GM18858 (cell line): ENCODE data around the gene WNT10A.

ENCODE experiments used
- ATAC-seq: cut with Tn5 transposase; IDR thresholded peaks from one replicate; pipeline ENCODE4 v1.9.1; 2021; ENCODE audit not compliant: unreplicated experiment

Gene WNT10A

DNA sequence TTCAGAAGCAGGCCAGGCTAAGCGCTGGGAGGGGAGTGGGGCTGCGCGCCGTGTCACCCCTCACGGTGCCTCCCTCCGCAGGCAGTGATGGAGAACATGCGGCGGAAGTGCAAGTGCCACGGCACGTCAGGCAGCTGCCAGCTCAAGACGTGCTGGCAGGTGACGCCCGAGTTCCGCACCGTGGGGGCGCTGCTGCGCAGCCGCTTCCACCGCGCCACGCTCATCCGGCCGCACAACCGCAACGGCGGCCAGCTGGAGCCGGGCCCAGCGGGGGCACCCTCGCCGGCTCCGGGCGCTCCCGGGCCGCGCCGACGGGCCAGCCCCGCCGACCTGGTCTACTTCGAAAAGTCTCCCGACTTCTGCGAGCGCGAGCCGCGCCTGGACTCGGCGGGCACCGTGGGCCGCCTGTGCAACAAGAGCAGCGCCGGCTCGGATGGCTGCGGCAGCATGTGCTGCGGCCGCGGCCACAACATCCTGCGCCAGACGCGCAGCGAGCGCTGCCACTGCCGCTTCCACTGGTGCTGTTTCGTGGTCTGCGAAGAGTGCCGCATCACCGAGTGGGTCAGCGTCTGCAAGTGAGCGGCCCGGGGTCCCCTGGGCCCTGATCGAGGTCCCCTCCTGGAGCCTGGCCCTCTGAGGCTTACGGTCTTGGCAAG lies 12.2 kb downstream of the WNT10A start:
- ATAC-seq: peak; percentile 37

DNA sequence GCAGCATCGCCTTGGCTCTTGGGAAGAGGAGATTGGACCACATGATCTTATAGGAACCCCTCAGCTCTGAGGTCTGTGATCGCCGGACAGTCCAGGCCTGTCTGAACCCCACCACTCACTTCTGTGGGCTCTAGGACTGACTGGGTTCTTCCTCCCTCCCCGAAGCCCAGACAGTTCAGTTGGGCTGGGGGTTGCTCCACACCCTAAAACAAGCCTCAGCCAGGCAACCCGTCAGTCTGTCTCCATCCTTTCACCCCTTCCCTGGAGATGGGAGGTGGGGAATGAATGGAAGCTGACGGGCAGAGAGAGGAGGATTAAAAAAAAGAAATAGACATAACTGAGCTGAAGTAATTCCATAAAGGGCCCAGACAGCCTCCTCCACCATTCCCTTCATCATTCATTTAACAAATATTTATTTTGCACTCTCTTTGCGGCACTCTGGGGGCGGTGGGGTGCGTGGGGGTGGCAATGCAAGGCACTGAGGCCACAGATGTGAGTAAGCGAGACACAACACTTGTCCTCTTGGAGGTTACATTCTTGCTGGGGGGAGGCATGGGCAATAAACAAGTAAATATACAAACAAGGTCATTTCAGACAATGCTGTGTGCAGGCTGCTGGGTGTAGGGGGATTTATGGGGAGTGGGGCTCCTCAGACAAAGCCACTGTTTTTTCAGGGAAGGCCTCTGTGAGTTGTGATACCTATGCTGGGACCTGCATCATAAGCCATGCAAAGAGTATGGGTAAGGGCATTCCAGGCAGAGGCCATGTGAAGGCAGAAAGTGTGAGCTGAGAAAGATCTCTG lies 12.9 kb downstream of the WNT10A start:
- ATAC-seq: no peak

DNA sequence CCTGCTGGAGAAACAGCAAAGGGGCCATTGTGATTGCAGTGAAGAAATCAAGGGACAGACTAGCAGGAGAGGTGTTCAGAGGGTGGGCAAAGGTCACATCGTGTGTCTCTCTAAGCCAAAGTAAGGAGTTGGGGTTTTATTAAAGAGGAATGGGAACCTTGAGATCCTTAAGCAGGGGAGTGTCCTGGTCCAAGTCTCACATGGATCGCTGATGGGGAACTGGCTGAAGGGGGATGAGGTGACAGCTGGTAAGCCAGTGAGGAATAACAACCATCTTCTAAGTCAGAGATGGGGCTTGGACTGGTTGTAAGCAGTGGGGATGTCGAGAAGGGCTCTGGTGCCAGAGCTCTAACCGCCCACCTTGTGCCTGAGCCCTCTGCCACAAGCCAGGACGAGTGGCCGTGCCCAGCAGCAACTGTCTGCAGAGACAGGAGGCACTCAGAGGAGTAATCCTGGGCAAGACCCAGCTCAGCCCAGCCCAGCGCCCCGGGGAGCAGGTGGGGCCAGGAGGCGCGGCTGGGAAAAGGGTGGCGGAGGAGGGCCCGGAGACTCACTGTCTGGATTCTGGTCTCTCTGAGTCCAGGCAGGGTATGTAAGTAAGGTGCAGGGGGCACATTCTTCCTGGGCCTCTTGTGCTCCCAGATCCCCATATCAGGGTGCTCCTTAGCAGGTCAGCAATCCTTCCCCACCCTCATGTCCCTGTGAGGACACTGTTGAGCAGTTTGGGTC lies 13.7 kb downstream of the WNT10A start:
- no peak for ATAC-seq

DNA sequence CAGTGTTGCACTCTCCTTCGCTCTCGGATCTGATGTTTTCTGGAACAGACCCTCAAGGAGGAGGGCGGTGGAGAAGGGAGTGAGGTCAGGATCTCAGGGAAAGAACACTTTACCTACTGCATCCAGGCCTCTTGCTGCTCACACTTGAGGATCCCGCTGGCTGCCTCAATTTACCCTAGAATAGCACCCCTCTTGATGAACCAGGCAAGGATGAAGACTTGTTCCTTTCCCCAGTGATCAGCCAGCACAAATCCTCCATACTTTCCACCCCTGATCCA lies 14.2 kb downstream of the WNT10A start:
- no peak for ATAC-seq

DNA sequence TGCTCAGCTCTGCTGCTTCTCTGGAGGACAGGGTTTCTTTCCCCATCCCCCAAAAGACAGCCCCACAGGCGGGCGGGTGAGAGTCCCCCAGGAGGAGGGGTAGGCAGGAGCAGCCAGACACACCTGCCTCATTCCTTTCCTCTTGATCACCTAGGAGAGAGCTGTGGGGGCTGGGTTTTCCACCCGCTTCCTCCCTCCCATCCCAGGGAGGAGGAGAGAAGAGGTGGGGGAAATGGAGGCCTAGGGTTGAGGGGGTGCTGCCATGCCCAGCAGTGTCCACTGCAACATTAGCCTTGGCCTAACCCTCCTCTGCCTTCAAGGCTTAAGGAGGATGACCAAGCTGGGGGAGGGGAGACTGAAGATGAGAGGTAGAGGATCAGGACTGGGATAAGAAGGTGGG lies 14.7 kb downstream of the WNT10A start:
- no peak for ATAC-seq

DNA sequence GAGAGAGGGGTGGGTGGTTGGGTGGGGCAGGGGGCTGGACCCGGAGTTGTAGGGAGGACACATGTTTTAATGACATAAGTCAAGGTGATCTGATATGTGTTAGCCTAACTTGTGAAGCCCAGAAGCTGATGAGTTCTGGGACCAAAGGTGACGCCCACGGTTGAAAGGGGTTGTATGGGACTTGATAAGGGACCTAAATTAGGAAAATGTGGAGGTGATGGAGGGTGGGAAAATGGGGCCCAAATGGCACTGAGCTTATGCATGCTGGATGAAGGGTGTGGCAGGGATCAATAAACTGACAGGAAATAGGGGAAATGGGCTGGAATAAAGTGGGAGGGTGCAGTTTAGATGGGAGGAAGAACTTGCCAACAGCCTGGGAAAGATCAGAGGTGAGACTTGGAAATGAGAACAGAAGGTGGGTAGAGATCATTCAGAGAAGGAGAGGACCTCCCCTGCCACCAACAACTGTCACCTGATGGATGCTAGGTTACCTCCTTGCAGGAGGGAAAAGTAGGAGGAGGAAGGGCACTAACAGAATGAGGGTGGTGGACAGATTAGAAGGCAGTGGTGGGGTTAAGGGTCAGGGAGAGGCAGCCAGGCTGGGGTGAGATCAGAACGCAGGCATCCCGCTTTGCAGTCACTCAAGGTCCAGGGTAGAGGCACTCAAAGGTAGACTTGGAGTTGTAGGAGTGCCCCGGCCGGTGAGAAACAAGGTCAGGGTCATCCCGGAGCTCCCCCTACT lies 15.3 kb downstream of the WNT10A start:
- ATAC-seq: no peak

DNA sequence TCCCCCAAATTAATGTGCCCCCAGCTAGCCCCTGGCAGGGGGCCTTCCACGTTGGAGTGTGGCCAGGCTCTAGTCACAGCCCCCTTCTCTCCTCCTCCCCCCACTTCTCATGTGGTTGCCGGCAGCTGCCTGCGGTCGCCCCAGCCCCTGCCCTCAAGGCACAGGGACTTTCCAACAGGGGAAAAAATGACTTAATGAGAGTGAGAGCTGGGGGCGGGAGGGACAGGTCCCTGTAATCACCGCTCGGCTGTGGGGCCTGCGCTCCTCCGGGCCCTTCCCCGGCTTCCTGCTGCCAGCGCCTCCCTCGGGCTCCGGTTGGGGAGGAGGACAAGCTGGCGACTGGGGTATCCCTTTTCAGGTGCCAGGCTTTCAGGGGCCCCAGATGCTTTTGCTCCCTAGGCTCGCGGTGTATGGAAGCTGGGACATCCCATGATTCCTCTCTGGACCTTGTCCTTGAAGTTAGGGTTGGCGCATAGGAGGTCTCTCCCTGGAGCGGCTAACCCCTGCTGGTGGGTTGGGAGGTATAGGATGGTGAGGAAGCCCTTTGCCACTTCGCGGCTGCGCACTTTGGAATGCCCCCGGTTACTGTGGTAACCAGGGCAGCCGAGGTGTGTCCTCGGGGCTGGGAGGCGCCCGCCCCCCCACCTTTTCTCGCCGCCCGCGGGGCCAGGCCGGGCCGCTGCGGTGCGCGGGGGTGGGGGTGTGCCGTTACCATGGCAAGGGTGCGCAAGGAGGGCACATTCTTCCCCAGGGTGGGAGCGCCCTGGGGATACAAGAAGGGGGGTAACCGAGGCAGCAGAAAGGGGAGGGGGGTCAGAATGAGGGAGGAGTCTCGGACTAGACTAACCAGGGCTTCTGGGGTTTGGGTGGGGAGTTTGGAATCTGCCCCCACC lies 16.1 kb downstream of the WNT10A start:
- peak; percentile 28 for ATAC-seq

DNA sequence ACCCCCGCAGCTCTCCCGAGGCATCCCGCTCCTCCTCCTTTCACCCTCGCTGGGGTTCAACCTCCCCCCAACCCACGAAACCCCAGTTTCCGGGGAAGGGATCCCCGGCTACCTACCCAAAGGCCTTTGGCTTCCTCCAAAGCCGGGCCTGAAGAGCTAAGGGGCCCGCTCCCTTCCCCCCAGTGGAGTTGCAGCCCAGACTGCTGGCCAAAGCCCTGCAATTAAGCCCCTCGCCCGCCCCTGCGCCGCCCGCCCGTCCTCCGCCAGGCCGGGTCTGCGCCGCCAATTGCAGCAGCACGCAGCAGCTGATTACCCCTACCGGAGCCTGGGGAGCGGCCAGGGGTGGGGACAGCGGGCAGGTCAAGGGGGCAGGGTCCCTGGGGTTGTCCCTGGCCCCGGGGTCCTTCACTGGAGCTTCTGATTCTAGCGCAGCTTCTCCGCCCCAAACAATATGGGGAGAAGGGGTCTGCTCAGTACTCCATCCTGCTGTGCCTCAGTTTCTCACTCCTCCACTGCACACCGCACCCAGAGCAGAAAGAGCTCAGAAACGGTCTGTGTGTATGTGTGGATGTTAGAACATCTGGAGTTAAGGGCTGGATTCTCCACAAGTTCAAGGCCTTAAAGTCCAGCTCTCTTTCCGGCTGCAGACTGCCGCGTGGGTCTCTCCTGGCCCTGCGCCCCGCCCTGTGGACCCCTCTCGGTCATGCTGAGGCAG lies 16.9 kb downstream of the WNT10A start:
- no peak for ATAC-seq

DNA sequence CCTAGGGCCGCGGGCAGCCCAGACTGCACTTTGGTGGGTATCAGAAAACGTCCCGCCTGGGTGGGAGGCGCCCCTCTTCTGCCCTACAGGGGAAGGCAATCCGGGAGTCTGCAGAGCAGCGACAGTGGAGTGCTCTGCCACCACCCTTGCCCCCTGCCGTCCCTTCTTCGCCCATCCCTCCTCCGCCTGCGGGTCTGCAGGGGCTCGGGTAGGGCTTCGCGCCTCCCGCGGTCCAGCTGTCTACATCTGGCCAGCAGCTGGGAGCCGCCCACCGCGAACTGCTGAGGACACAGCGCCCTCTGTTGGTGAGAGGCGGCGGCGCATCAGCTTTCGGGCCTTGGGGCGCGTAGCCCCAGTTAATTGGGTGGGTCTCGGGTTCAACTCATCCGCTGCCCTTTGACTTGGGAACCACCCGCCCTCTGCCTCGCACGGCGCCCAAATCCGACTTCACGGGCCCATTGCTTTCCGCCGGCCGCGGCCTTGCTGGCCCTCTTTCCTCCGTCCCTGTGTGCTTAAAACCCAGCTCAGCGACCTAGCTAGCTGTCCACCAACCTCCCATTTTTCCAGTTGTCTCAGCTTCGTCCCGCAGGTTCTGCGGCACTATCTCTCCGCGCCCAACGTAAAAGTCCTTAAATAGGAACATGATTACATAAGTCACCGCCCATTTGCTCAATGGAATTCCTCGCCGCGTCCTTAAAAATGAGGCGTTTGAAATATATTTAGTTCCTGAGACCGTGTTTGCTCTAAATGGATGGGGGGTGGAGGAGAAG lies 17.6 kb downstream of the WNT10A start:
- ATAC-seq: peak; percentile 38

DNA sequence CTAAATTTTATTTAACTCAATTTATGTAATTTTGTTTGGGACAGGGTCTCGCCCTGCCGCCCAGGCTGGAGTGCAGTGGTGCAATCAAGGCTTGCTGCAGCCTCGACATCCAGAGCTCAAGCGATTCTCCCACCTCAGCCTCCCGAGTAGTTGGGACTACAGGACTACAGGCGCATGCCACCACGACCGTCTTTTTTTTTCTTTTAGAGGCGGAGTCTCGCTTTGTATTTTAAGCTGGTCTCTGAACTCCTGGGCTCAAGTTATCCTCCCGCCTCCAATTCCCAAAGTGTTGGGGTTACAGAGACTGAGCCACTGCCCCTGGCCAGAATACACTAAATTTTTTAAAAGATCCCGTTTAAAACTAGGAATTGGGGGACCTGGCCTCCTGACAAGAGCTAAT lies 18.5 kb downstream of the WNT10A start:
- no peak for ATAC-seq

DNA sequence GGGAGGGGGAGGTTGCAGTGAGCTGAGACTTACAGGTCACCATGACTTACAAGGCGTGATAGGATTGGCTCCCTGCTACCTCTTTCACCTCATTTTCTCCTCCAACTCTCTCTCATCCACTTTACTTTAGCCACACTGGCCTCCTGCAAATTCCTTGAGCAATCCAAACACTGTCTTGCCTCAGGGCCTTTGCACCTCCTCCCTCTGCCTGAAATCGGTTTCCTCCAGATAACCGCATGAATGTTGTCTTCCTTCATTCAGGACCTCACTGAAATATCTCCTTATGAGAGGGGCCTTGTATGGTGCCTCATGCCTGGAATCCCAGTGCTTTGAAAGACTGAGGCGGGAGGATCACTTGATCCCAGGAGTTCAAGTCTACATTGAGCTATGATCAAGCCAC lies 21.8 kb downstream of the WNT10A start:
- no peak for ATAC-seq

DNA sequence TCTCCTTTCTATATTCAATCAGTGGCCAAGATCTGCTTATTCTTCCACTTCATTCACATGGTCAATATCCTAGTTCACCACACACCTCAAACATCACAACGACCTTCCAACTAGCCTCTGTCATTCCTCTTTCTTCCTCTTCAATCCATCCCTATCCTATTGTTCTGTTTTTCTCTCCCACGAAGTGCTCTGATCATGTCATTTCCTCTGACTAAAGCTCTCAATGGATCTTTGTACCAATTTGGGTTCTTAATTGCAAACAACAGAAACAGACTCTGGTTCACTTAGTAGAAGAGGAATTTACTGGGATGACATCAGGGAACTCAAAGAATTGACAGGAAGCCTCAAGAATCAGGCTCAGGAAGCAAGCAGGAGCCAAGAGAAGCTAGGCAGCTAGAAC lies 23.5 kb downstream of the WNT10A start:
- no peak for ATAC-seq

DNA sequence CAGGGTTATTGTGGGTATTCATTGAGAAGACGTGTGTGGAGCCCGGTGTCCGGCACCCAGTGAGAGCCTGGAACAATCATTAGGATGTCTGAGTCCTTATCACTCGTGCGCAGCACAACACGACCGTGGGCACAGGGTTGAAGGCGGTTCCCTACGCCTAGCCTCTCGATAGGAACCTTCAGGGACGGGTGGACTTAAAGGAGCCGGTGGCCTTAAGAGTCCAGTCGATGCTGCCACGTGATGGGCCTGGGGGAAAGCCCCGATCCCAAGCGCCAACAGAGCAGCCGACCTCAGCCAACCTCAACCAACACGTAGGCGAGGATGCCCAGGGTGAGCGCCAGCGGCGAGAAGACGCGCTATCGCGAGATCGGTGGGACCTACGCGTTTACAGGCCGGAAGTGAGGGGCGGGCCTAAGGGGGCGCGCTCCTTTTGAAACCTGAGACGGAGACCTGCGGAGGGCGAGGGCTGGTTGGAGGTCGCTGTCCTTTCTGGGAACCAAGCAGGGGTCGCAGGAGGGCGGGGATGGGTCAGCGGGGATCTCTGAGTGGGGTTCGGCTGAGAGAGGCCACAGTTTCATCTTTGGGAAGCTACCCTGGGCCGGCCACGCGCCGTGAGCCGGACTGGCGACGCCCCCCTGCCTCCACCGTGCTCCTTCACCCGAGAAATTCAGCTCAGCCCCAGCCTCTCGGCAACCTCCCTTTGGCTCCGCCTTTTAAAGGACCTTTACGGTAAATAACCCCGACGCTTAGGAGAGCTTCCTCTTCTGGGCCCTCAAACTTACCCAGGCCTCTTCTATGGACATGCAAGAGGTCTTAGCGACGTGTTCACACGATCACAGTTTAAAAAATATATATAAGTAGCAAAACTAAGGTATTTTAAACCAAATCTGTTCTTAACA lies 28.3 kb downstream of the WNT10A start:
- ATAC-seq: peak; percentile 82

DNA sequence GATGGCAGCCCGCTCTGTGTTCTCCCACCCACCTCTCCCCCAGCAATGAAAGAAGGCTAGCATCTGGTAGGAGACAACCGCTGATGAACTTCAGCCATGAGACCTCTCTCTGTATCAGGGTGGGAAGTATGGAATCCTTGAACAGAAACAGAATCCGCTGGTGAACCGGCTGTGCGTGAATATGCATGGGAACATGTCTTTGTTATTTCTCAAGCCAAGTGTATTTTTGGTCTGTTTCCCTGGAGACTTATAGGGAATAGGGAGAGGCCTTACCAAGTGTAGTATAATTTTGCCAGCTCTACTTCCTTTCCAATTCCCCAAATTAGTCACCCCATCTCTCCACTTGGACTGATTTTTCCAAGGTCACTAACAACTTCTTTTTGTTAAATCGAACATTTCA lies 30.1 kb downstream of the WNT10A start:
- no peak for ATAC-seq

DNA sequence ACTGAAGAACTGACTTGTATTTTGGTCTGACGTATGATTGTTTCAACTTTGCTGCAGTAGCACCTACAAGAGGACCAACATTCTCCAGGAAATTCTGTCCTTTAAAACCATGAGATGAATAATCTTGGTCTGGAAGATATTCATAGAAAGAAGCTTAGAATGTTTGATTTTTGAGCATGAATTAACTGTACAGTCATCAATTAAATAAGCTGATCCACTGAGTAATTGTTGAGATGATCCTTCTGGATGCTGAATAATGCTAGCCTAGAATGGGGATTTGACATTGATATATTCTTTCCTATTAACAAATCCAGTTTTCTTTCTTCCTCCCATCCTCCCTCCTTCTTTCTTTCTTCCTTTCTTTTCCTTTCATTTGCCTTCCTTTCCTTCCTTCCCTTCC lies 39.9 kb downstream of the WNT10A start:
- no peak for ATAC-seq

DNA sequence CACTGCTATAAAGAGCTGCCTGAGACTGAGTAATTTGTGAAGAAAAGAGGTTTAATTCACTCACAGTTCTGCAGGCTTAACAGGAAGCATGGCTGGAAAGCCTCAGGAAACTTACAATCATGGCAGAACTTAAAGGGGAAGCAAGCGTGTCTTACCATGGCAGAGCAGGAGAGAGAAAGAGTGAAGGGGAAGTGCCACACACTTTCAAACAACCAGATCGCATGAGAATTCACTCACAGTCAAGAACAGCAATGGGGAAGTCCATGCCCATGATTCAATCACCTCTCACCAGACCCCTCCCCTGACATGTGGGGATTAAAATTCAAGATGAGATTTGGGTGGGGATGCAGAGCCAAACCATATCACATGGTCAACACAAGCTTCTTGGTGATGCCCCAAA lies 44.1 kb downstream of the WNT10A start:
- ATAC-seq: no peak

DNA sequence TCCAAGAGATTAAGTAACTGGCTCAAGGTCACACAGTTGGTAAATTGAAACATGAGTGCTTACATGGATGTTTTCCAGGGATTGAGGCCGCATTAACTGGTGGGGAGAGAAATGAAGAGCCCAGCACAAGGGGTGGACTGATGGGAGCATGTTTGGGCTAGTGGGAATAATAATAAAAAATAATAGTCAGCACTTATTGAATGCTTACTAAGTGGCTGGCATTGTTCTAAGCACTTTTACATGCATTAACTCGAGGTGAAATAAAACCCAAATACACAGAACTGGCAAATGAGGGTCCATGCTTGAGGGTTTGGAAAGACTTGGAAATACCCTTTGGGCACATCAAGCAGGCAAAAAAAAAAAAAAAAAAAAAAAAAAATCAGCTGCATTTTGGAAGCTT lies 44.8 kb downstream of the WNT10A start:
- ATAC-seq: no peak

DNA sequence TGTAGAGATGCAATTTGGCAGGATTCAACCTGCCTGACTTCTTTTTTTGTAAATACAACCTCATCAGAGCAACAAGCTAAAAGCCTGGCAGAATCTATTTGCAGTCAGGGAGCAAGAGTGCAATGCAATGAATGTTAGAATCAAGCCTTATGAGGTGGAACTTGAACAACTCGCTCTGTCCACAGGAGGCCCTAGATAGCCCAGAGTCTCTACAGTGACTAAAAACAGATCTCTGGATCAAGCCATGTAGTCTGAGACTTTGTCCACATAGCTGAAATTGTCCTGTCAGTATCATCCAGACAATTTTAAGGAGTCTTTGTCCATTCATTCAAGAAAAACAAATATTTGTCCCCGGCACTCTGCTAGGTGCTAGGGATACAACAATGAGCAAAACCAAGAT lies 46.8 kb downstream of the WNT10A start:
- ATAC-seq: no peak
